Glutamatergic neuron (in vitro differentiated cells): ENCODE measurements around the gene EYA4. TPM values are rescaled to one million over a fixed set of nuclear protein-coding genes. Genes with fewer than 3 reads are reported as not detected.

ENCODE experiments used
- DNase-seq: peaks from one replicate; pipeline ENCODE4 v3.0.0; 2022
- H3K27ac Mint-ChIP-seq: one replicate; pipeline ENCODE4 v1.8.0; 2020; ENCODE audit warnings: mild to moderate bottlenecking, mixed read lengths, inconsistent platforms; ENCODE audit not compliant: unreplicated experiment
- H3K27me3 Mint-ChIP-seq: one replicate; pipeline ENCODE4 v1.8.0; 2020; ENCODE audit warnings: mild to moderate bottlenecking, moderate library complexity, mixed read lengths, inconsistent platforms; ENCODE audit not compliant: unreplicated experiment
- H3K36me3 Mint-ChIP-seq: one replicate; pipeline ENCODE4 v1.8.0; 2020; ENCODE audit warnings: mild to moderate bottlenecking, mixed read lengths, inconsistent platforms; ENCODE audit not compliant: unreplicated experiment
- H3K4me1 Mint-ChIP-seq: one replicate; pipeline ENCODE4 v1.8.0; 2020; ENCODE audit warnings: mild to moderate bottlenecking, low read depth, mixed read lengths, inconsistent platforms; ENCODE audit not compliant: unreplicated experiment
- H3K4me3 Mint-ChIP-seq: one replicate; pipeline ENCODE4 v1.8.0; 2020; ENCODE audit warnings: mild to moderate bottlenecking, mixed read lengths, inconsistent platforms; ENCODE audit not compliant: unreplicated experiment
- H3K9me3 Mint-ChIP-seq: one replicate; pipeline ENCODE4 v1.8.0; 2020; ENCODE audit warnings: mild to moderate bottlenecking, moderate library complexity, mixed read lengths, inconsistent platforms; ENCODE audit not compliant: unreplicated experiment
- CTCF ChIP-seq: fragments of 200-600 bp; sonication (generic); IDR thresholded peaks from one replicate; pipeline ENCODE4 v1.5.0; 2021; ENCODE audit not compliant: partially characterized antibody, unreplicated experiment
- total RNA-seq: library from RNA; stranded (reverse); fragmentation: NEBNext Ultra II Directional; extraction: Animal tissue kit (Norgen Biotek cat#: 25700); gene quantifications from one replicate; pipeline ENCODE4 v1.2.1, GENCODE V29; 2021; ENCODE audit not compliant: unreplicated experiment

The EYA4 gene
- total RNA-seq, 1 donor from 2014 or later = not detected

DNA sequence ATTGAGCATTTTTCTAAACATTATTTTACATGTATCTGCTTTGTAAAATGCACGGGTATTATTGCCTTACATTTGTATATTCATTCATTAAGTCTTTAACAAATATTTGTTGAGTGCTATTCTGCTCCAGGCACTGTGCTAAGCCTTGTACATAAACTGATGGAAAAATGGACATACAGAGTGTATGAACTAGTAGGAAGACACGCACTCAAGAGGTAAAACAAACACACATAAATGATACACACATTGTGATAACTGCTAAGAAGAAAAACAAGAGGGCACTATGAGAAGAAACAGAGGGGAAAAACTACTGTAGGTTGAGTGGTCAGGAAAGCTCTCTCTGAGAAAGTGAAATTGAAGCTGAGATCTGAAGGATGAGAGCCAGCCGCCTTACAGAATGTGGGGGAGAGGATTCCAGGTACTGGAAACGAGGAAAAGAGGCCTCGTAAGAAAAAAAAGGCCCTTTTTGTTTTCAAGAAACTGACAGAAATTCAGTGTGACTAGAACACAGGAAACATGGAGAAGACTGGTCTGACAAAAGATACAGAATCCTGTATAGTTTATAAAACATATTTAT, 117.5 kb downstream of the EYA4 start:
- no peak for TF ChIP-seq CTCF
- H3K4me1 Mint-ChIP-seq = no peaks in the 10 kb centered on the region
- H3K27ac Mint-ChIP-seq = no peak overlapping the region
- peaks cover 3% of the 10 kb centered on the region for H3K9me3 Mint-ChIP-seq
- no peaks in the 10 kb centered on the region for H3K36me3 Mint-ChIP-seq
- no peak overlapping the region for H3K4me3 Mint-ChIP-seq
- DNase-seq = no peak
- H3K27me3 Mint-ChIP-seq = no peaks in the 10 kb centered on the region

DNA sequence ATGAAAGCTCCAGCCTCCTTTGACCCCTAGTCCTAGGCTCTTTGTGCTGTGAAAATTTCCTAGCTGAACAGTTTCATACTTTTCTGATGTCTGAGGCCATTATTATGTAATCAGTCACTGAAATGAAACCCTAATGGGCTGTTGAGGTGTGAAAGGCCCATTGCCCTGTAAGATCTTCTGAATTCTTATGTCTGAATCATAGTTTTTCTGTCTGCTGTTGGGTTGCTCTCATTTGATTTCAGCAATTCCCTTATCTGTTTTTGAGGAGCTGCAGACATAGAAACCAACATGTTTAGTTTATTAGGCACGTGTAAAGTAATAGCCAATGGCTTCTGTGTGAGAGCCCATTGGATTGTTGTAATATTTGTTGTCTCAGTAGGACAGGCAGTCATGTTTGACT, 118.1 kb downstream of the EYA4 start:
- no peak for TF ChIP-seq CTCF
- DNase-seq = no peak
- Mint-ChIP-seq H3K4me1 (no peaks in the 10 kb centered on the region), H3K9me3 (peaks cover 3% of the 10 kb centered on the region), H3K4me3 (no peak overlapping the region), H3K36me3 (no peaks in the 10 kb centered on the region), H3K27me3 (no peaks in the 10 kb centered on the region), H3K27ac (no peak overlapping the region)

DNA sequence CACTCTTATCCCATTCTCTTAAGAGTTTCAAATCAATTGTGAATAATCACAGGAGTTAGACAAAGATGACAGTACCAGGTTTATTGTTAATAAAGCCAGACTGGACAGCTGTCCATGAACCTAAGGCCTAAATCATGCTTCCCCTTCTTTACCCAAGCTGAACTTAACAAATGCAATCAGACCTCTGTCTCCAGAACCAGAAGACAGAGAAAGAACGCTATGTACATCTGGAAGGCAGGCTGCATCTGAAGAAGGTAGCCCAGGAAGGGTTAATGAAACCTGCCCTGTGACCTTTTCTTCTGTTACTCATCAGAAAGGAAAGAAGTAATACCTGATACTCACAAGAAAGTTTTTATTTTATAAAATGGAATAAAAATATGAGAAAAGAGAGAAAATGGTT, 118.6 kb downstream of the EYA4 start:
- no peak for DNase-seq

GRCh38 chr6:133360194-133360593, 119.0 kb downstream of the EYA4 start:
- Mint-ChIP-seq H3K9me3 (peaks cover 3% of the 10 kb centered on the region), H3K36me3 (no peaks in the 10 kb centered on the region), H3K4me1 (no peaks in the 10 kb centered on the region), H3K27ac (no peak overlapping the region), H3K4me3 (no peak overlapping the region), H3K27me3 (no peaks in the 10 kb centered on the region)
- no peak for TF ChIP-seq CTCF
- DNase-seq = no peak

More for the DNA sequence above, 118.6 kb downstream of the EYA4 start:
- no peak for TF ChIP-seq CTCF
- no peaks in the 10 kb centered on the region for H3K27me3 Mint-ChIP-seq
- H3K9me3 Mint-ChIP-seq = peaks cover 3% of the 10 kb centered on the region
- no peak overlapping the region for H3K4me3 Mint-ChIP-seq
- H3K4me1 Mint-ChIP-seq = no peaks in the 10 kb centered on the region
- no peaks in the 10 kb centered on the region for H3K36me3 Mint-ChIP-seq
- no peak overlapping the region for H3K27ac Mint-ChIP-seq

DNA sequence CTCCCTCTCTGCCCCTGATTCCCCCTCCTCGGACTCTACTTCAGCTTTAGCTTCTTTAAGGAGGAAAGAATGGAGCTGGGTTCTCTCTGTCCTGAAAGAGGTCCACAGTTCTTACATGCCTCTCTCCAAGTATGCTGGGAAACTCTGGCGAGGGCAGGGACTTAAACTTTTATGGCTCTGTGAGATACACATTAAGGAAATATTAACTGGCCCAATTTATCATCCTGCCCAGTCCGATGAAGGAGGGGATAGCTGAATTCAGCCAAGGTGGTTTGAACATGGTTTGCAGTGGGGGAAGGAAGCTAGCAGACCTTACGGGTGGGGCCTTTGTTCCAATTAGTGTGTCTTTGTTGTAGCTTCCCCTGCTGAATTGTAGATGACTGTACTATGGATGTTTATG, 121.7 kb downstream of the EYA4 start:
- no peak for TF ChIP-seq CTCF
- H3K36me3 Mint-ChIP-seq = no peaks in the 10 kb centered on the region
- peaks cover 3% of the 10 kb centered on the region for H3K27me3 Mint-ChIP-seq
- no peak for DNase-seq
- H3K27ac Mint-ChIP-seq = no peak overlapping the region
- no peak overlapping the region for H3K4me3 Mint-ChIP-seq
- H3K9me3 Mint-ChIP-seq = peaks cover 3% of the 10 kb centered on the region
- no peaks in the 10 kb centered on the region for H3K4me1 Mint-ChIP-seq
